Measurements from ENCODE around the gene QTRT2.

QTRT2 gene

DNA sequence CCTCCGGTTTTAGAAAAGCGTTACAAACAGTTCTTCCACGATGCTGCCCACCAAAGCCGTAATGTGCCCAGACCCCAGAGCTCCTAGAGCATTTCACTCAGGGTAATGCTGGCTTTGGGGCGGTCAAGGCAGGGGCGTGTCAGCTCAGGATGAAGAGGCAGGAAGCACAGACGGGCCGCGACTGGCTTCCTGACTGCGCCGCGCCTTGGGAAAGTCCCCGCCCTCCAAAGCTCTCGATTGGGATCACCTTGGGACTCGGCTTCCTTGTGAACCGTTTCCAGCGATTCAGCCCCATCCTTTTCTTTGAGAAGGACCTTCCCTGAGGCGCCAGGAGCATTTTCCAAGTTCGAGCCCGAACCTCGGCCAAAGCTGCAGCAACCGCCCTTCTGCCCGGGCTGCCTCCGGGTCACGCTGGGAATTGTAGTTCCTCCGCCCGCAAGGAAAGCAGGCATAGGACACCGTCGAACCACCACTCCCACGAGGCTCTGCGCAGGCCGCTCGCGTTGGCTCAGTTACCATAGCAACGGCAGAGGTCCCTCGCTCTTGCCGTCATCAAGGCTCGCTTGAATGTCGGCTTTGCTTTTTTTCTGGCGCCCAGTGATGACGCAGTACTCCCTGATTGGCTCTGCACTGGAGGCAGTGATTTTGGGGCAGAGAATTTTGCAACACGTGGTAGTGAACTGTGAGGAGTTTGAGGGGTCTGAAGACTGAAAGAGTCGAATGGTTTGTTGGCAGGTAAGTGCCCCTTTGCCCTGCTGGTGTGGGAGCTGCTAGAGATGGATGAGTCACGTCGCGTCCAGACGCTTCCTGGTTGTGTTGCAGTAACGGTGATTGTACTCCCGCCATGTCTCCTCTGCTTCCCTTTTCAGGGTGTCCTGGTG lies at the start of gene QTRT2, which contains the start of gene CCDC191:
Gene QTRT2, plus strand, starts transcription at position 608 of the 881 bp plus-strand sequence. CDS start 8,521 bp downstream, outside the sequence.
Gene CCDC191, minus strand, starts transcription at position 397 of the 881 bp plus-strand sequence. Its CDS starts 60 bp downstream, at position 337.
- DNase-seq, result peak; percentile 100

DNA sequence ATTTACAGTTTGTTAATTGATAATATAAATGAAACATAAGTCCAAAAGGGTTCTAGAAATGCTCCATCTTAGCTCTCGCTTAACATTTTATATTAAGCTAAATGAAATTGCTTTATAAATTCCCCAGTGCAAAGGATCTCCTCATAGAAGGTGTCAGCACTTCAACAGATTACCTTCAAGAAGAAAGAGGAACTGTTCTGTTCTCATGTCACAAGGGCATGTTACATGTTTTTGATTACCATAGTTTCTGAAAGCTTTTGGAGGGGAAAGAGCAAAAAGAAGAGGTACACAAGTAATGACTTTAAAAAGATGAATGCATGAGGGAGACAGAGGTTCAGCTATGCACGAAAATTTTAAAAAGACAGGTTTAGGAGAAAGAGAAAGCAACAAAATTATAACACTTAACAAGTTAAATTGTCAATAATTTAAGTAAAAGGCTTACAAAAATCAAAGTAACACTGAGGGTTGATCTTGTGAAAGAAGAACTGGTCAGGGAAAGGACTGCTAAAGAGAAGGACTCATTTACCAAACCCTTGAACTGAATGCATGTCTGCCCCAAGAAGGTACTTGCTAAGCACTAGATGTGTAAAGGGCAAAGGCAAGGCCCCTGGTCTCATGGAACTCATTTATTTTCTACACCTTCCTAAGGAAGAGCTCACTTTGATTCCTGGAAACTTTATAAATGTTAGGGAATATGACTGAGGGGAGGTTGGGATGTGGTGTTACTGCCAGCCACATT lies 45.3 kb upstream of the QTRT2 start:
- no peak for DNase-seq

DNA sequence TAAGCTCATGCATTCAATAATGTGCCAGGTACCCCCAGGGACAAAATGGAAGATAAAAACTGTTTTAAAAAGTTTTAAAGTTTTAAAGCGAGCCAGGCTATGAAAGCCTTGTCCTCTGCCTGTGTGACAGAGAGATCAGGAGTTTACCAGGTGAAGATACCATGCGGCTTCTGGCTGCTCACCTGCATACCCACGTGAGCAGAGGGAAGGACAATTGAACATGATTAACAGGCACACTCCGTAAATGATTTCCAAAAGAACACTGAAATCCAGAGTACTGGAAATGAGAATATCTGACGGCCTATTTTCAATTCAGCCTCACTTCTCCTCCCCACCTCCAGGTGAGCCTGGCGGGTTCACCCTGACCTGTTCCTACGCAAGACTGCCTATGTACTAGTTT lies 42.3 kb upstream of the QTRT2 start:
- DNase-seq, result no peak

DNA sequence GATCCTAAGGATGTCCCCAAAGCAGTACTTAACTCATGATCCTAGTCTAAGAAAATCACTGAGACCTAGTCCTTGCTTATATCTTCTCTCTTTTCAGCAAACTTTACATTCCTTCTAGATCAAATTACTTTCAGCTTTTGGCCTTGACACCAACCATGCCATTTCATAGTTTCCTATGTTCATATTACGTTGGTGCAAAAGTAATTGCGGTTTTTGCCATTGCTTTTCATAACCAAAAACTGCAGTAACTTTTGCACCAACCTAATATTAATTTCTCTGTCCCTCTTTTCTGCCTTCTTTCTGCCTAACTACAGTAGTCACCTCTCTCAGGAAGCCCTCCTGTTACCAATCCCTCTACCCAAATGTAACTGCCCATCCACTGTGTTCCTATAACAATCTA lies 37.1 kb upstream of the QTRT2 start:
- no peak for DNase-seq

DNA sequence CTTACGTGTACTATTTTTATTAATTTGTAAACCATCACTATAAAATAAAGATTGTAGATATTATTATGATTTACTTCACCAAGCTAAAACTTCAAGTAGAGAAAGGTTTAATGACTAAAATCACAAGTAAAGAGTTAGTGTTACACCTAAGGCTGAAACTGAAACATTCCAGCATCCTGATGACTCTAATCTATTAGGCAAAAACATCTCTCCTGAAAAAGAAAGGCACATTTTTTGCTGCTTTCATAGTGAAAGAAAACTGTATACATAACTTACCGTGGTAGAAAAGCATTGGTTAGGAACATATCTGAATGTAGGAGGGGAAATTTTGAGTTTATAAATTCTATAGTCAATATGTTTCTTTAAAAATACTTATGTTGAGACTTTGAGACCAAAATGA lies 35.6 kb upstream of the QTRT2 start:
- DNase-seq, result no peak

DNA sequence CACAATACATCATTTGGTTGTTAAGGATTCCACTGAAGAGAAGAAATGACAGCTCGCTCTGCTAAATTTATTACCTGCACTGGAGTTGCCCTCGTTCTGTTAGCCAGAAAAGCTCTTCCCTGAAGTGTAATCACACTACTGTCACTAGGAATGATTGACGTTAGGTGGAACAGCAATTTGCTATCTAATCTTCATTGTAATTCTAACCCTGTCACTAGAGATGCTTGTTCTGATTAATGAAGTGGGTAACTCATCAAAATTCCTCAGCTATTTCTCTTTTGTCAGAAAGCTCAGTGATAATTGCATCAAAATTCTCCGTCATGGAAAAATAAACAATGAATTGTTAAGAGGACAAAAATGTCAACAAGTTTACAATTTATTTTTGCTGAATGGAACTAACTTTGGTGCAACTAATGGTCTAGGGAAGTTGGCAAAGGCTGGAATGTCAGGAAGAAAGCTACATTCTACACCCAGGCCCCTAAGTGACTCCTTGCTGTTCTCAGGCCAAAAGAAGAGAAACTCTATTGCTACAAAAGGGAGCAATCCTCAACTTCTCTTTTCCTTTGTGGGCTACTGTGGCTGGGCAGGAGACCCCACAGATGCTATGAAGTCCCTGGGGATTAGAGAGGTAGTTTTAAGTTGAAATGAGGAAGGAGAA lies 34.3 kb upstream of the QTRT2 start:
- DNase-seq, result no peak

DNA sequence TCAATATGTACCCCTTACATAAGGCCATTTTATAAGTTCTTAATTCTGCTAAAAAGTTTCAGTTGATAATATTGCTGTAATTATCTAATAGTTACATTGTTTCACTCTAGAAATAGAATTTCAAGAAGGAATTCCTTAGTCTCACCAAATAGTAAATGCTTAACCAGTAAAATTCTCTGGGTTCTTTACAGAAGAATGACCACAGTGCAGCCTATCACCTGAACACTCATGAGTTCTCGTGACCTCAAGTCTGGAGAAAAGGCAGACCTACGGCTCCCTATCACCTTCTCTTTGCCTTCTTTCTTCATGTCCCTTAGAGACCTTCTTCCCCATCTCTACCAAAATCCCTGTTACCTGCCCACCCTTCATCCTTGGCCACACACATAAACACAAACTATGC lies 31.1 kb upstream of the QTRT2 start:
- no peak for DNase-seq

DNA sequence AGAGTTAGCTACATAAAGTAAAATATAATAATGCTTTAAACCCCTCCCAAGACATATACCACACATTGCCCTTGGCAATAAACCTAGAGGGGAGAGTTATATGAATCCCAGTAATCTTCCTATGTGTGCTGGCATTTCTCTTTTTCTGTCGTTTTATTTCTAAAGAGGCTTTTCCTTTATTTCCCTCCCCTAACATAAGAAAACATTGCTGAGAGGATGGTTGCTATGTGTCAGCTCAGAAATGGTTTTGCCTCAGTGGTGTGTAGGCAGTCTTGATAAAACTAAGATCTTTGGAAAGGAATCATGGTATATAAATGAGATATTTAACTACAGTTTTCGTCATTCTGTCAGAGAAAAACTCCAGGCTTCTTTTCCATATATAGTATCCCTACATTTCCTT lies 30.2 kb upstream of the QTRT2 start:
- no peak for DNase-seq

DNA sequence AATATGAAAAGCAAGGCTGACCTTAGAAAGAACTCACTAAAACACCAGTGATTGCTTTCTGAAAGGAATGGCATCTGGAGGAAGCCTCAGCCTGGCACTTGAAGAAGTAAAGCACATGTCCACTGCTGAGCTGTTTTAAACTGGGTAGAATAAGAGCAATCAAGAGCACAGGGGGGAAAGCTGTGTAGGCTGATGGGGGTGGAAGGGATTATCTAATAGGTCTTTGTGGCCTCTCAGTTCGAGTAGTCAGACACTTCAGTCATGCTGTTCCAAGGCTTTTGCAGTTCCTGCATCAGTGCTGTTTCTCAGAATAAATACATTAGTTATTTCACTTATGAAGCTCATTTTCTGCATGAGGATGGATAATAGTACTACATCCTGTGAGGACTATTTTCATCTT lies 22.8 kb upstream of the QTRT2 start:
- peak; percentile 65 for DNase-seq

DNA sequence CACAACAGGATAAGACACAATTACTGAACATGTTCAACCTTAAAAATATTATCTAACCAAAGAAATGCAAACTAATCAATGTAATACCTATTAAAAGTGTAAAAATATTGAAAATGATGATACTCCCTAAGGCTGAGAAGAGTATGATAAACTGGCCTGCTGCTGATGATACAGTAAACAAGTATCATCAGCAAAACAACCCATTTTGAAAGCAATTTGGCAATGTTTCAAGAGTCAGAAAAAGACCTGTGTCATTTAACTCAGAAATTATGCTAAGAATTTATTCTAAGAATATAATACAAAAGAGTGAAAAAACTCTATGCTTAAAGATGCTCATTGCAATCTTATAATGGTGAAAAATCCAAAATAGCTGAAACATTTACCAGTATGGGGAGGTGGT lies 22.3 kb upstream of the QTRT2 start:
- DNase-seq, result no peak

DNA sequence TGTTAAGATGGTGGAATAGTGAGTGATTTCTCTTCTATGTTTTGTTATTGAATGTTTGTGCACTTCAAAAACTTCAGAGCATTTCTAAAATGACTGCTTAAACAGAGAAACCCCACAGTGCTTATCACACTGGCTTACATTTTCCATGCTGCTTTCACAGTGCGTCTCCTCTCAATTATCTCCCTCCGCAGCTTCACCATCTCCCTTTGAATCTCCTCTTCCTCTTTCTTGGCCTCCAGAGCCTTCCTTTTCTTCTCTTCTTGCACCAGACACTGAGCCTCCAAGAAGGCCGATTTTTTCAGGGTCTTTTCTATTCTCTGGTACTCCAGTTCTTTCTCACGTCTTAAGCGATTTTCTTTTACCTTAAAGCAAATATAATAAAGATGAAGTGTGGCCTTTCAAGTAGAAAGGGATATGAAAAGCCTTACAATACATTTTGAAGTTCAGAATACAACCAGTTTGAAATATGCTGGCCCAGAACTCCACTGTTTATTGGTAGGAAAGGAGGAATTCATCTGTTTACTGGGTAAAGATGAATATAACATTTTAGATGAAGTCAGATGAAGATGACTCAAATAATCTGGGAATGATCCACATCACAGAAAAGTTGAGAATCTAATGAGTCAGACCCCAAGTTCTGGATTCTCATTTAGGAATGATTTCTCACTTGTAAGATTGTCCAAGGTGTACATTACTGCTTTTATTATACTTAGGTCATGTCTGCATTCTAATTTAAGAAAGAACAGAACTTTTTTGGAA lies 21.6 kb upstream of the QTRT2 start:
- no peak for DNase-seq

DNA sequence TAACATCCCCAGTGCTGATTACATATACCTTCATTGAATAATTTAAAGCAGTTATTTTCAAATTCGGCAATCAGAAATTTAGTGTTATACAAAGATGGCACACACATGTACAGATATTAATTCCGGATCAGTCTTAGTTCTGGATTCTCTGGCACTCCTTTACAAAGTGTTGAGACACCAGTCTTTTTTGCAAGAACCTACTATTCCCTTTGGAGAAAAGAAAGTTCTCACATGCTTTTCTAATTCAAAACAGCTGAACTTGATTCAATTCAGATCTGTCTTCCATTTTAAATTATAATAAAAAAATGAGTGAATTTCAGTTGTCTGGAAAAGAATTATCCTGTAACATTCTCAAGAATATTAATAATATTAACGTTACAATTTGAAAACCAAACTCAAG lies 20.6 kb upstream of the QTRT2 start:
- DNase-seq, result no peak

DNA sequence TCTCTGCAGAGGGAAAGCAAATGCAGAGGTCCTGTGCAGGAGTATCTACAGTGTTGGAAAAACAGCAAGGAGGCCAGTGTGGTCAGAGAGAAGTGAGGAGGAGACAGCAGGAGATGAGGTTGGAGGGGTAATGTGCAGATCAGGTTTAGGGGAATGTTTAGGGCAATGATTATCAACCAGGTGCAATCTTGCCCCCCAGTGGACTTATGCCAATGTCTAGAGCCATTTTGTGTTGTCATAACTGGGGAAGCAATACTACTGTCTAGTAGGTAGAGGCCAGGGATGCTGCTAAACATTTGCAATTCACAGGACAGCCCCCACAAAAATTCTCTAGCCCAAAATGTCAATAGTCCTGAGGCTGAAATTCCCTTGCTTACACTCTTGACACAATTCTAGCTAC lies 13.3 kb upstream of the QTRT2 start:
- no peak for DNase-seq

DNA sequence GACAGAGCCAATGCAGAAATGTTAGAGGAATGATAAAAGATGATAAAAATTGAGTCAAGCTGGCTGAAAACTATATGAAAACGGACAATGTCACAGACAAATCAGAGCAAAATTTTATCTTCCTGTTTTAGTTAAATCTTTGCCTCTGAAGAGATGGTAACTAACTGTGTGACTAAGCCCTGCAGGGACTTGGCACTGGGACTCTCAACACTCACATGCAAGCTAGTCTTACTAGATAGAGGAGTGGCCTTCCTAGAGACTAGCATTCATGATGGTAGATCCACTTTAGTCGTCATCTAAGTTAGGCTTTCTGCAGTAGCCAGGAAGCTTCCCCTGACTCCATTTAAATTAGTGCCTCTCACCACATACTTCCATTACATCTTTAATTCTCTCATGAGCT lies 4.3 kb upstream of the QTRT2 start:
- DNase-seq, result no peak

DNA sequence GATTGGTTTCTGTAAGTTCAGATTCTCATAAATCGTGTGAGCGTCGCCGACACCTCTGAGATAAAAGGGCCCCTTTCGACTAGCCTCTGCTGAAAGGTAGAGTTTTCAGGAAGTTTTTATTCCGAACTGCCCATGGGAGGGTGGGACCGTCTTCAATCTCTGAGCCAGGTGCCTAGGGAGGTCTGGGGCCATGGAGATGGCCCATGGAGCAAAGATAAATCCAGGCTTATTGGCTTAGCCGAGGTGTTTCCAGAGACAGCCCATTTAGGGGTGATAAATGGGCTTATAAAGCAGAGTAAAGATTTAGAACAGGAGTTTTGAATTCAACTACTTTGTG lies 442 bp downstream of the QTRT2 start:
- DNase-seq, result peak; percentile 95

DNA sequence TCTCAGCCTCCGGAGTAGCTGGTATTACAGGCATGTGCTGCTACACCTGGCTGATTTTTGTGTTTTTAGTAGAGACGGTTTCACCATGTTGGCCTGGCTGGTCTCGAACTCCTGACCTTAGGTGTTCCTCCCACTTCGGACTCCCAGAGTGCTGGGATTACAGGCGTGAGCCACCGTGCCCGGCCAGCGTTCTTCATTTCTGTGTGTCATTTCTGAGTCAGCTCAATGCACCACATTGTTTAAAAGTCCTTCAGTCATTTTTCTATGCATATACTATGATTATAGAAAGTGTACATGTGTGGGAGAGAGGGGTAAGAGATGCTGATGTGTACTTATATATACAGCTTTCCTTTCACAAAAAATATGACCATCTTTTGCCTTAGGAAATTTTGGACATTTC lies 2.1 kb downstream of the QTRT2 start:
- no peak for DNase-seq

DNA sequence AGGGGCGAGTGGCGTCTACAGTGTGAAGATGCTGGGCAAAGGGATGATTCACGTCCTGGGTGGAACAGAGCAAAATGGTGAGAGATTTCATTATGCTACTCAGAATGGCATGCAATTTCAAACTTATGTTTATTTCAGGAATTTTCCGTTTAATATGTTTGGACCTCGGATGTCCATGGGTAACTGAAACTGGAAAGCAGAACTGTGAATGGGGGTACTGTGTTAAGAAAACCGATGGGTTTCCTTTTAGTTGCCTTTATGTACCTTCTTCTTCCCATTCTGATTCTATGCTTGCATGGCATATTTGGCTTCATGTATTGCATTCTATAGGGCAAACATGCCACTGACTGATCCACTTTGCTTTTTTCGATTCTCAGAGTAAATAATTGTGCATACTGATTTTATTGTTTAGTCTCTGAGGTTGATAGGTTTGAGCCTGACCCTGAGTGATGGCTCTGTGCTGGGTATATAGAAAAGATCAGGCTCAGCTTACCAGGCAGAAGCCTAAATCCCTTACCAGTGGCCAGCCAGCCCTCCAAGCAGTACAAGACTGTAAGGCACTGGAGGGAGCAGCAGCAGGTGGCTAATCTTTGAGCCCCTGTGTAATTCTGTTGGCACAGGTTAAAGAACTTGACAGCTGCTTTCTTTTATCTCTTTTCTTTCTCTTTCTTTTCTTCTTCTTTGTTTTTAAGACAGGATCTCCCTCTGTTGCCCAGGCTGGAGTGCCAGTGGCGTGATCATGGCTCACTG lies 4.5 kb downstream of the QTRT2 start:
- DNase-seq, result peak; percentile 92

DNA sequence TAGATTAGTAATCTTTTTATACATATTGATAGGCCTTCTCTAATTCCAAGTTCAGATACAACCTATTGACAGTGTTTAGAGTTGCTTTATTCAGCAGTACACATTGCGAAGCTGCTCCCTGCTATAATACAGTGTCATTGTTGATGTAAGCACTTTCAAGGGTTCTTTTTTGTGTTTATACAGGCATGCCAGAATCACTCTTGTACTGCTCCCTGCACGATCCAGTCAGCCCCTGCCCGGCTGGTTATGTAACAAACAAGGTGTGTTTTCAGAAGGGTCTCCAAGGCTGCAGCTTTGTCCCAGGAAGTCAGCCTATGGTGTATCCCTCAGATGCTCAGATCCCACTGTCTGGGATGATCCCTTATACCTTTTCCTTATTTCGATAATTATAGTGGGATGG lies 11.3 kb downstream of the QTRT2 start:
- DNase-seq, result no peak

DNA sequence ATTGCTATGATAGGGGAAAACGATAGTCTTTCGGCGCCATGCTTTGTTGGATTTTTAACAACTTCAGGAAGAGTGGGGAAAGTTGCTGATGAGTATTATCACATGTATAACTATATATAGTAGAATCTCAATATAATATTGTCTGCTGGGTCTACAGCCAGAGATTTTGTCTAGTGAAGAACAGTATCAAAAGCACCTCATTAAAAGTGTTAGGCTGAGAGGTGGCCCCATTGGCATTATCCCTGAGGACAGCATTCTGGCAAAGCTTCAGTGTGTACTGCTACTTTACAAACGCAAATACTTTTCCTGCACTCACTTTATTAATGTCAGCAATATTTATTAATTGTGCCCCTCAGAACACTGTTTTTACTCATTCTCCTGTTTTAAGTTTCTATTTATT lies 11.8 kb downstream of the QTRT2 start:
- DNase-seq, result no peak

DNA sequence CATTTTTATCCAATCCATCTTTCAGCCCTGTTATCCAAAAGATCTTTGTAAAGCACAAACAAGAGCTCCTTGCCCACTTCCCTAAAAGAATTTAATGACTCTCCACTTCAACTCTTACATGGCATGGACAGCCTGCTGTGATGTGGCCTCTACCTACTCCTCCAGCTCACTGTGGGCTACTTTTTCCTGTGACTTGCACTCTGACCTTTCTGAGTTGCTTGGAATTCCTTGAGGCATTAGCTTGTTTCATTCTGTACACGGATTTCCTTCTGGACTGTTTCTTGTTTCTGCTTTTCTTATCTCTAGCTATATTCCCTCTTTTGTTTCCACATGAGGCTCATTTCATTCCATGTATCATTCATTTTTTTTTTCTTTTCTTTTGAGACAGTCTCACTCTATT lies 15.2 kb downstream of the QTRT2 start:
- no peak for DNase-seq

DNA sequence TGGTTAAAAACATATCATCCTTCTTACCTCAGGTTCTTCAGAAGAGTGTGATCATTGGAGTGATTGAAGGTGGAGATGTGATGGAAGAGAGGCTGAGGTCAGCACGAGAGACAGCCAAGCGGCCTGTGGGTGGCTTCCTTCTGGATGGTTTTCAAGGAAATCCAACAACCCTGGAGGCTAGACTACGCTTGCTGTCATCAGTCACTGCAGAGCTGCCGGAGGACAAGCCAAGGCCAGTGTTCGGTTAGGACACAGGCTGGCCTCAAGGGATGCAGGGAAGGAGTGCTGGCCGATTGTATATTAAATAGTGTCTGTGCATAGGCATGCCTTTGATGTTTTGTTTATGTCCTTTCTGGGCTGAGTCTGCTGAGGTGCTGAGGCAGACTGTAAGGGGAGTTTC lies 20.2 kb downstream of the QTRT2 start:
- DNase-seq, result no peak

DNA sequence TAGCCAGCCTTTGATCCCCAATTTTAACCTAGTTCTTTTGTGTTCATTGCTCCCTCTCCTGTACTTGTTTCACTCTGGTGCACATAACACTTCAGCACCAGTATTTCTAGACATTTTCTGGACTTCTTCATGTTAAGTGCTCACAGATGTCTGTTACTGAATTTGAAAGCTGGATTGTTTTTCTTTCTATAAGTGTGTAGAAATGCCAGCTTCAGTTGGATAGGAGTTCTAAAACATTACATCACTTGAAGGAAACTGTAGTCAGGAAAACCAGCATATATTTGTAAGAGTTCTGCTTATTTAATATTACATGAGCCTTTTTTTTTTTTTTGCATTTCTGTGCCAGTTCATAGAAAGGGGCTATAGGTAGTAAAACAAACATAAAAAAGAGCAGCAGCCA lies 21.6 kb downstream of the QTRT2 start:
- DNase-seq, result no peak
